Activated CD4-positive, alpha-beta memory T cell treated with anti-CD3 and anti-CD28 coated beads for 36 hours (primary cell): ENCODE data around the gene ZC3H12A. TPM values are rescaled to one million over a fixed set of nuclear protein-coding genes. Genes with fewer than 3 reads are reported as not detected.

ENCODE experiments used
- CTCF ChIA-PET: fragments of 350-600 bp; sonication (Branson Sonifier 250); formaldehyde crosslinking; loops from one replicate; lab custom pipeline; 2021; ENCODE audit warnings: antibody characterized with exemption, inconsistent platforms; lab: Charles Lee
- POLR2A ChIA-PET: fragments of 350-600 bp; sonication (Branson Sonifier 250); formaldehyde crosslinking; loops from one replicate; lab custom pipeline; 2021; ENCODE audit warnings: antibody characterized with exemption; lab: Charles Lee
- DNase-seq: peaks from one replicate; pipeline ENCODE4 v3.0.0-alpha.2; 2020
- H3K27ac Mint-ChIP-seq: one replicate; pipeline ENCODE4 v1.8.0; 2021; ENCODE audit warnings: mixed read lengths
- H3K27me3 Mint-ChIP-seq: one replicate; pipeline ENCODE4 v1.8.0; 2021; ENCODE audit warnings: mixed read lengths
- H3K36me3 Mint-ChIP-seq: one replicate; pipeline ENCODE4 v1.8.0; 2021; ENCODE audit warnings: mixed read lengths
- H3K4me1 Mint-ChIP-seq: one replicate; pipeline ENCODE4 v1.8.0; 2021; ENCODE audit warnings: low read depth, mixed read lengths
- H3K4me3 Mint-ChIP-seq: one replicate; pipeline ENCODE4 v1.8.0; 2021; ENCODE audit warnings: mild to moderate bottlenecking, mixed read lengths
- H3K9me3 Mint-ChIP-seq: one replicate; pipeline ENCODE4 v1.8.0; 2021; ENCODE audit warnings: mixed read lengths
- intact Hi-C: fragments of 100-400 bp; cut with micrococcal nuclease; formaldehyde crosslinking; loops from one replicate; pipeline ENCODE4 v1.15.1; 2023
- total RNA-seq, 2 experiments: library from RNA; stranded (reverse); gene quantifications; one replicate each; pipeline ENCODE4 v1.2.3, GENCODE V29; 2021

The ZC3H12A gene
- total RNA-seq, 2 experiments from 2014 or later = 39.0 to 40.8 TPM

- H3K9me3 Mint-ChIP-seq = no peaks in the 10 kb centered on the region
- POLR2A ChIA-PET = interaction anchor here (0.6 to 1.2 kb wide), 2 partner anchors 27 to 36 kb away, joined by 3 read pairs; no protein-coding TSS in a partner anchor
- H3K36me3 Mint-ChIP-seq = peaks cover 3% of the 10 kb centered on the region
- intact Hi-C loops = no loop called here
- no peaks in the 10 kb centered on the region for H3K27me3 Mint-ChIP-seq
- peaks cover 4% of the 10 kb centered on the region for H3K4me1 Mint-ChIP-seq
- H3K27ac Mint-ChIP-seq = no peak overlapping the region
- no peak for DNase-seq
- CTCF ChIA-PET = interaction anchor here (7.3 kb wide), 1 partner anchor 29 kb away, joined by 241 read pairs; no protein-coding TSS in a partner anchor
- H3K4me3 Mint-ChIP-seq = no peak overlapping the region
Measured at GRCh38 chr1:37458551-37458950, 15.8 kb upstream of the ZC3H12A start.

DNA sequence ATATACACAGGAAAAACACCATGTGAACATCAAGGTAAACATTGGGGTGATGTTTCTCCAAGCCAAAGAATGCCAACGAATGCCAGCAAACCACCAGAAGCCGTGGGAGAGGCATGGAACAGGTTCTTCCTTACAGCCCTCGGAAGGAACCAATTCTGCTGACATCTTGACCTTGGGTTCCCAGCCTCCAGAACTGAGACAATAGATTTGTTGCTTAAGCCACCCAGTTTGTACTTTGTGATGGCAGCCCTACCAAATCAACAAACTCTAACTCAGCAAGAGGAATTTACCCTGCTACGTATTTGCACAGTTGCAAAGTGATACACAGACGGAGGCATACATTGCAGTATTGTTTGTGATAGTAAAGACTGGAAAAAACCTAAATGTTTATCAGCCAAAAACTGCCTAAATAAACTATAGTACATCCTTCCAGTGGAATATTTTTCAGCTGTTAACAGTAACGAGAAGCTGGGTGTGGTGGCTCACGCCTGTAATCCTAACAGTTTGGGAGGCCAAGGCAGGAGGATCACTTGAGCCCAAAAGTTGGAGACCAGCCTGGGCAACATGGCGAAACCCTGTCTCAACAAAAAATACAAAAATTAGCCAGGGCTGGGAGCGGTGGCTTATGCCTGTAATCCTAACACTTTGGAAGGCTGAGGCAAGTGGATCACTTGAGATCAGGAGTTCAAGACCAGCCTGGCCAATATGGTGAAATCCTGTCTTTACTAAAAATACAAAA is 12.5 kb upstream of the ZC3H12A start:
- no peak overlapping the region for H3K4me3 Mint-ChIP-seq
- intact Hi-C loops = no loop called here
- H3K27me3 Mint-ChIP-seq = no peaks in the 10 kb centered on the region
- POLR2A ChIA-PET = no interaction called here
- CTCF ChIA-PET = interaction anchor here (0.7 to 2.6 kb wide), 3 partner anchors 9 to 220 kb away, joined by 3 to 13 read pairs (median 3); no protein-coding TSS in a partner anchor
- H3K9me3 Mint-ChIP-seq = no peaks in the 10 kb centered on the region
- no peak overlapping the region for H3K27ac Mint-ChIP-seq
- no peaks in the 10 kb centered on the region for H3K36me3 Mint-ChIP-seq
- H3K4me1 Mint-ChIP-seq = no peaks in the 10 kb centered on the region
- DNase-seq = no peak

DNA sequence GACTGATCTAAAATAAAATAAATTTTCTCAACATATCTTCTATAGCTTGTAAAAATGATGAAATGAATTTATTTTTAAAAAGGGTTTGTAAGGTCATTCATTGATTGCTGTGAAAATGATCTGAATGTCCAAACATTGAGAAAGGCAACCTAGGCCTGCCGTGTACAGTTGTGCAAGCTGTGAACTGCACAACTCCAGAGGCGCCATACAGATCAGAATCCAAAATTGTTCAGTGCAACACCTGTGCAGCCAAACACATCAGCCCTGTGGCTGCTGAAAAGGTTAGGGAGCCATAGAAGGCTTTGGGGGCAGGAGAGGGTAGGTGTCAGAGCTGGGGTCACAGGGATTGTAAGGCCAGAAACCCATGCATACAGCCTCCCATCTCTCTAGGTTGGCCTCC is 9.9 kb upstream of the ZC3H12A start:
- no peaks in the 10 kb centered on the region for H3K36me3 Mint-ChIP-seq
- no peaks in the 10 kb centered on the region for H3K27me3 Mint-ChIP-seq
- H3K27ac Mint-ChIP-seq = no peak overlapping the region
- ChIA-PET CTCF (interaction anchor here (1.1 to 3.3 kb wide), 3 partner anchors 8 to 23 kb away, joined by 5 to 18 read pairs (median 5); no protein-coding TSS in a partner anchor), POLR2A (interaction anchor here (2.1 kb wide), 1 partner anchor 9 kb away, joined by 6 read pairs; the partner anchor contains the start of gene ZC3H12A)
- no peak for DNase-seq
- intact Hi-C loops = no loop called here
- peaks cover 4% of the 10 kb centered on the region for H3K4me1 Mint-ChIP-seq
- H3K9me3 Mint-ChIP-seq = no peaks in the 10 kb centered on the region
- no peak overlapping the region for H3K4me3 Mint-ChIP-seq

DNA sequence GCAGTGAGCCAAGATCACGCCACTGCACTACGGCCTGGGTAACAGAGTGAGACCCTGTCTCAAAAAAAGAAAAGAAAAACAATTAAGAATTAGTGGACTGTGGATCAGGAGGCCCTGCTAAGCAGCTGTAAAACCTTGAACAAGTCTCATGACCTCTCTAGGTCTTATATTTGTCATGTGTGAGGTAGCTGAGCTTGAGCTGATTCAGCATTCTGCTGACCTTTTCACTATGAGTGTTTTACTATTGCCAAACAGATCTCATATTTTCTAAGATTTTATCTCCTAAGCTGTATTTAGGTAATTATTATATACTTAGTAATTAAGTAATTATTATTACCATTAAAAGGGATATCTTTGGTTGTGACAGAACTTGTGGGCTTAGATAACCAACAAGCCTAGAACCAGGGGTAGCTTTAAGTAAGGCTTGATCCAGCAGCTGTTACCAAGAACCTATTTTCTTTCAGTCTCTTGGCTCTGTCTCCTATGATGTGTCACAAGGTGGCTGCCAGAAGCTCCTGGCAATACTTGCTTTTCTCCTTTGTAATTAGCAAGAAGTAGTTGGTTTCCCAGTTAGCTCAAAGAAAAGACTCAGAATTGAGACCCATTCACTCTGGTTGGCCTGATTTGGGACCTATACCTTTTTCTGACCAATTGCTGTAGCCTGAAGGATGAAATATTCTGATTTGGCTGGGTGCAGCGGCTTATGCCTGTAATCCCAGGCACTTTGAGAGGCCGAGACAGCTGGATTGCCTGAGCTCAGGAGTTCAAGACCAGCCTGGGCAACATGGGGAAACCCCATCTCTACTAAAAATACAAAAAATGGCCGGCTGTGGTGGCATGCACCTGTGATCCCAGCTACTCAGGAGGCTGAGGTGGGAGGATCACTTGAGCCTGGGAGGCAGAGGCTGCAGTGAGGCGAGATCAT is 8.5 kb upstream of the ZC3H12A start:
- Mint-ChIP-seq H3K9me3 (no peaks in the 10 kb centered on the region), H3K4me1 (peaks cover 10% of the 10 kb centered on the region), H3K36me3 (no peaks in the 10 kb centered on the region), H3K27ac (no peak overlapping the region), H3K27me3 (no peaks in the 10 kb centered on the region), H3K4me3 (no peak overlapping the region)
- ChIA-PET CTCF (interaction anchor here (0.6 to 3.3 kb wide), 5 partner anchors 10 to 31 kb away, joined by 3 to 18 read pairs (median 5); no protein-coding TSS in a partner anchor), POLR2A (interaction anchor here (0.6 to 2.1 kb wide), 3 partner anchors 8 to 13 kb away, joined by 3 to 6 read pairs (median 5); partner anchors contain the start of gene ZC3H12A)
- DNase-seq = no peak
- intact Hi-C loops = no loop called here

GRCh38 chr1:37468037-37468436 is 6.3 kb upstream of the ZC3H12A start:
- ChIA-PET POLR2A (no interaction called here), CTCF (no interaction called here)
- intact Hi-C loops = no loop called here
- no peak overlapping the region for H3K4me3 Mint-ChIP-seq
- peaks cover 27% of the 10 kb centered on the region for H3K4me1 Mint-ChIP-seq
- H3K9me3 Mint-ChIP-seq = no peaks in the 10 kb centered on the region
- no peaks in the 10 kb centered on the region for H3K36me3 Mint-ChIP-seq
- DNase-seq = no peak
- no peaks in the 10 kb centered on the region for H3K27me3 Mint-ChIP-seq
- no peak overlapping the region for H3K27ac Mint-ChIP-seq

DNA sequence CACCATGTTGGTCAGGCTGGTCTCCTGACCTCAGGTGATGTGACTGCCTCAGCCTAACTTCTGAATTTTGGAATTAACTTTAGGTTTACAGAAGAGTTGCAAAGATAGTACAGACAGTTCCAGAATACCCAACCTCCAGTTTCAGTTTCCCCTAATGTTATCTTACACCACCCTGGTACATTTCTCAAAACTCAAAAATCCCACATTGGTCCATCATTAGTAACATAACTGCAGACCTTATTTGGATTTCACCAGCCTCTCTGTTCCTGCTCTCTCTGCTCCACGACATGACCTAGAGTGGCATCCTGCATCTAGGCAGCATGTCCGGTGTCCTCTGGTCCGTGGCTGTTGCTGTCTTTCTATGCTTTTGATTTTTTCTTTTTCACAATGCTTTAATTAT is 5.0 kb upstream of the ZC3H12A start:
- no peak for DNase-seq
- Mint-ChIP-seq H3K4me3 (no peak overlapping the region), H3K4me1 (peaks cover 34% of the 10 kb centered on the region), H3K36me3 (no peaks in the 10 kb centered on the region), H3K27ac (no peak overlapping the region), H3K9me3 (no peaks in the 10 kb centered on the region), H3K27me3 (no peaks in the 10 kb centered on the region)
- intact Hi-C loops = no loop called here
- ChIA-PET CTCF (interaction anchor here (1.0 to 11.1 kb wide), 3 partner anchors 17 to 35 kb away, joined by 3 to 157 read pairs (median 3); no protein-coding TSS in a partner anchor), POLR2A (no interaction called here)

GRCh38 chr1:37471345-37472231 is 2.8 kb upstream of the ZC3H12A start:
- intact Hi-C loops = loop anchor here (10.0 kb wide), 2 partner anchors 1317 to 1917 kb away; partner anchors contain the start of genes KIAA0319L, MAP7D1 and NCDN
- peaks cover 34% of the 10 kb centered on the region for H3K4me1 Mint-ChIP-seq
- DNase-seq = no peak
- H3K9me3 Mint-ChIP-seq = no peaks in the 10 kb centered on the region
- ChIA-PET POLR2A (interaction anchor here (0.8 to 0.9 kb wide), 2 partner anchors 22 to 1074 kb away, joined by 3 read pairs; partner anchors contain the start of gene LSM10), CTCF (interaction anchor here (1.0 to 11.1 kb wide), 3 partner anchors 15 to 43 kb away, joined by 3 to 157 read pairs (median 5); partner anchors contain the start of gene MEAF6)
- H3K27ac Mint-ChIP-seq = peak overlapping the region; percentile 68
- H3K4me3 Mint-ChIP-seq = no peak overlapping the region
- H3K36me3 Mint-ChIP-seq = peaks cover 18% of the 10 kb centered on the region
- H3K27me3 Mint-ChIP-seq = no peaks in the 10 kb centered on the region

DNA sequence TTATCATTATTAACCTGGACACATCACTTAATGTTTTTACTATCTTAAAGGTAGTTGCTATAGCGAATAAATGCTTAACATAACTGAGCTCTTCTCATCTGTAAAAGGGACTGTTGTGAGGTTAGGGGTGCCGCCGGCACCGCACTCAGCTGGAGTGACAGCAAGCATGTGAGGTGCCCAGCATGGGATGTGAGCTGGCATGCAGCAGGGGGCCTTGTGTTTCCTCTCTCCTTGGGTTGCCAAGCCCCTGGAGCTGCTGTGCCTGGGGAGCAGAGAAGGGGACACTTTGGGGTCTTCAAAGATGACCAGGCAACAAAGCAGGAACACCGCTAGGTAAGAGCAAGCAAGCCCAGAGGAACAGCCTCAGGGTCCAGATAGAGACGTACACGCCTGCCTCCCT is 2.1 kb upstream of the ZC3H12A start:
- no peak for DNase-seq

DNA sequence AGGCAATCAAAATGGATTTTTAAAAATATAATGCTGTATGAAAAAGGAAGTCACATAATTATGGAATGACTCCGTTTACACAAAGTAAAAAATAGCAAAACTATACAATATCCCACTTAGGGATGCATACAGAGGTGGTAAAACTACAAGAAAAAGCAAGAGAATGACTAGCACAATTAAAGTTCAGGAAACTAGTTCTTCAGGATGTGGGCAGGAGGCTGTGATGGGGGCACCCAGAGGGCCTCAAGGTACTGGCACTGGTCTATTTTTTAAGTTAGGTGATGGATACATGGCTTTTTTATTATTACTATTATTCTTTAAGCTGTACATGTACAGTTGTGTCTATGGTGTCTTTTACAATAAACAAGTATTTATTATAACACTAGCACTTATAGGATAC is 1.4 kb upstream of the ZC3H12A start:
- H3K36me3 Mint-ChIP-seq = peaks cover 31% of the 10 kb centered on the region
- intact Hi-C loops = loop anchor here (10.0 kb wide), 2 partner anchors 1318 to 1918 kb away; partner anchors contain the start of genes KIAA0319L, MAP7D1 and NCDN
- H3K27me3 Mint-ChIP-seq = no peaks in the 10 kb centered on the region
- no peaks in the 10 kb centered on the region for H3K9me3 Mint-ChIP-seq
- H3K4me3 Mint-ChIP-seq = peak overlapping the region; percentile 94
- peak overlapping the region; percentile 77 for H3K27ac Mint-ChIP-seq
- ChIA-PET CTCF (interaction anchor here (0.9 to 11.1 kb wide), 6 partner anchors 13 to 957 kb away, joined by 3 to 157 read pairs (median 4); partner anchors contain the start of gene MEAF6), POLR2A (interaction anchor here (0.5 to 6.9 kb wide), 3 partner anchors 13 to 48 kb away, joined by 3 to 56 read pairs (median 27); partner anchors contain the start of gene MEAF6)
- no peak for DNase-seq
- peaks cover 37% of the 10 kb centered on the region for H3K4me1 Mint-ChIP-seq

More for the DNA sequence above, 2.1 kb upstream of the ZC3H12A start:
- no peak overlapping the region for H3K4me3 Mint-ChIP-seq
- H3K27me3 Mint-ChIP-seq = no peaks in the 10 kb centered on the region
- peaks cover 34% of the 10 kb centered on the region for H3K4me1 Mint-ChIP-seq
- intact Hi-C loops = loop anchor here (10.0 kb wide), 2 partner anchors 1317 to 1917 kb away; partner anchors contain the start of genes KIAA0319L, MAP7D1 and NCDN
- ChIA-PET POLR2A (interaction anchor here (0.8 to 0.9 kb wide), 2 partner anchors 22 to 1074 kb away, joined by 3 read pairs; partner anchors contain the start of gene LSM10), CTCF (interaction anchor here (0.5 to 11.1 kb wide), 5 partner anchors 14 to 956 kb away, joined by 3 to 157 read pairs (median 3); partner anchors contain the start of gene MEAF6)
- H3K27ac Mint-ChIP-seq = peak overlapping the region; percentile 77
- H3K9me3 Mint-ChIP-seq = no peaks in the 10 kb centered on the region
- peaks cover 24% of the 10 kb centered on the region for H3K36me3 Mint-ChIP-seq

GRCh38 chr1:37473431-37474045 is 842 bp upstream of the ZC3H12A start:
- H3K36me3 Mint-ChIP-seq = peaks cover 37% of the 10 kb centered on the region
- no peaks in the 10 kb centered on the region for H3K27me3 Mint-ChIP-seq
- POLR2A ChIA-PET = interaction anchor here (0.8 to 6.9 kb wide), 6 partner anchors 8 to 219 kb away, joined by 3 to 56 read pairs (median 8); partner anchors contain the start of genes CDCA8 and MEAF6
- intact Hi-C loops = loop anchor here (2.0 to 10.0 kb wide), 3 partner anchors 19 to 1919 kb away; partner anchors contain the start of genes KIAA0319L, MAP7D1 and NCDN
- CTCF ChIA-PET = interaction anchor here (0.6 to 11.1 kb wide), 6 partner anchors 13 to 41 kb away, joined by 3 to 157 read pairs (median 8); partner anchors contain the start of gene MEAF6
- peak overlapping the region; percentile 94 for H3K4me3 Mint-ChIP-seq
- DNase-seq = peak; percentile 58
- H3K9me3 Mint-ChIP-seq = no peaks in the 10 kb centered on the region
- peak overlapping the region; percentile 77 for H3K27ac Mint-ChIP-seq
- H3K4me1 Mint-ChIP-seq = peaks cover 38% of the 10 kb centered on the region
